Neuronal stem cell (in vitro differentiated cells): ENCODE measurements around the gene SH3RF2.

Source experiments
- DNase-seq: peaks from one replicate; pipeline ENCODE4 v3.0.0-alpha.2; 2013; ENCODE audit warnings: low spot score
- H2AFZ ChIP-seq: one replicate; pipeline ENCODE4 v1.6.1; 2013; ENCODE audit warnings: mild to moderate bottlenecking, low read length, inconsistent platforms
- H2AK5ac ChIP-seq: 2 replicates; pipeline ENCODE4 v1.6.1; 2013; ENCODE audit warnings: low read depth, mild to moderate bottlenecking, inconsistent platforms, low read length, moderate library complexity, mixed read lengths
- H2BK120ac ChIP-seq: 2 replicates; pipeline ENCODE4 v1.6.1; 2013; ENCODE audit warnings: low read depth, mild to moderate bottlenecking, inconsistent platforms, low read length, moderate library complexity, mixed read lengths
- H2BK12ac ChIP-seq: one replicate; pipeline ENCODE4 v1.6.1; 2013; ENCODE audit warnings: low read length, inconsistent platforms
- H2BK15ac ChIP-seq: 2 replicates; pipeline ENCODE4 v1.6.1; 2013; ENCODE audit warnings: mild to moderate bottlenecking, low read length, inconsistent platforms, mixed read lengths
- H2BK5ac ChIP-seq: one replicate; pipeline ENCODE4 v1.6.1; 2013; ENCODE audit warnings: inconsistent platforms, mild to moderate bottlenecking, low read length, moderate library complexity
- H3K14ac ChIP-seq: one replicate; pipeline ENCODE4 v1.6.1; 2013; ENCODE audit warnings: low read length, inconsistent platforms
- H3K18ac ChIP-seq: 2 replicates; pipeline ENCODE4 v1.6.1; 2013; ENCODE audit warnings: low read length, inconsistent platforms
- H3K23ac ChIP-seq: 2 replicates; pipeline ENCODE4 v1.6.1; 2013; ENCODE audit warnings: low read depth, mild to moderate bottlenecking, mixed read lengths, low read length, inconsistent platforms; ENCODE audit not compliant: poor library complexity
- H3K27ac ChIP-seq: replicated peaks from 3 replicates; pipeline ENCODE4 v1.5.1; 2013; ENCODE audit warnings: low read length, inconsistent platforms
- H3K27me3 ChIP-seq, 3 experiments: 2 replicates each; pipeline ENCODE4 v1.6.1; 2013; ENCODE audit warnings: low read length in 3 of 3, mild to moderate bottlenecking in 2 of 3, inconsistent platforms in 1 of 3, low read depth in 1 of 3, mixed read lengths in 1 of 3, moderate library complexity in 1 of 3; ENCODE audit not compliant: control insufficient read depth in 3 of 3, insufficient read depth in 3 of 3
- H3K36me3 ChIP-seq, 2 donors: replicated peaks in 1 of 2; 2 replicates each; pipeline ENCODE4 v1.6.1; 2013; ENCODE audit warnings: low read length in 2 of 2; ENCODE audit not compliant: control insufficient read depth in 2 of 2, insufficient read depth in 2 of 2
- H3K4ac ChIP-seq: 2 replicates; pipeline ENCODE4 v1.6.1; 2013; ENCODE audit warnings: inconsistent platforms, mild to moderate bottlenecking, low read length, moderate library complexity
- H3K4me1 ChIP-seq, 2 donors: 1 replicate in 1 of 2; 2 replicates in 1 of 2; pipeline ENCODE4 v1.6.1; 2013; ENCODE audit warnings: low read length in 2 of 2, low read depth in 1 of 2; ENCODE audit not compliant: control insufficient read depth in 2 of 2, insufficient read depth in 1 of 2
- H3K4me2 ChIP-seq: one replicate; pipeline ENCODE4 v1.6.1; 2013; ENCODE audit warnings: mild to moderate bottlenecking, low read length, inconsistent platforms; ENCODE audit not compliant: insufficient read depth, poor library complexity, severe bottlenecking
- H3K4me3 ChIP-seq, 2 donors: 2 replicates each; pipeline ENCODE4 v1.5.1; 2013; ENCODE audit warnings: low read length in 2 of 2, mild to moderate bottlenecking in 2 of 2, inconsistent platforms in 1 of 2, moderate library complexity in 1 of 2
- H3K79me1 ChIP-seq: one replicate; pipeline ENCODE4 v1.6.1; 2013; ENCODE audit warnings: low read depth, mild to moderate bottlenecking, inconsistent platforms, low read length, moderate library complexity
- H3K9ac ChIP-seq: one replicate; pipeline ENCODE4 v1.6.1; 2013; ENCODE audit warnings: mild to moderate bottlenecking, low read depth, low read length, inconsistent platforms; ENCODE audit not compliant: poor library complexity
- H3K9me3 ChIP-seq, 2 donors: replicated peaks in 1 of 2; 2 replicates each; pipeline versions ENCODE3 to v1.6.1; 2013; ENCODE audit warnings: low read length in 2 of 2, mild to moderate bottlenecking in 2 of 2, inconsistent platforms in 1 of 2, low read depth in 1 of 2, mixed read lengths in 1 of 2, moderate library complexity in 1 of 2; ENCODE audit not compliant: control insufficient read depth in 2 of 2, insufficient read depth in 1 of 2
- H4K8ac ChIP-seq: one replicate; pipeline ENCODE4 v1.6.1; 2013; ENCODE audit warnings: low read depth, mild to moderate bottlenecking, inconsistent platforms, low read length, moderate library complexity
- H4K91ac ChIP-seq: one replicate; pipeline ENCODE4 v1.6.1; 2013; ENCODE audit warnings: low read length, low read depth, mild to moderate bottlenecking, inconsistent platforms; ENCODE audit not compliant: poor library complexity
- WGBS, 2 donors: extraction: QIAGEN DNeasy Blood & Tissue Kit; methylation state at CpG; one replicate each; pipeline ENCODE4 v1.1.7; 2013; ENCODE audit warnings: missing lambda C conversion rate in 2 of 2, mixed read lengths in 1 of 2; ENCODE audit not compliant: insufficient read length in 2 of 2, insufficient replicate concordance in 1 of 2; ENCODE audit errors: extremely low coverage in 2 of 2; 5-methylcytosine and 5-hydroxymethylcytosine counted together

Gene SH3RF2

GRCh38 chr5:145987856-145988255 is 51.5 kb downstream of the SH3RF2 start:
- H3K27me3 ChIP-seq = no peaks in the 10 kb centered on the region
- WGBS, 2 donors = no CpG with 5 or more reads among the region's 1 CpG

GRCh38 chr5:145988993-145989392 is 52.6 kb downstream of the SH3RF2 start:
- H3K23ac ChIP-seq = no peak overlapping the region
- no peak overlapping the region for H2AFZ ChIP-seq
- no peak overlapping the region for H4K8ac ChIP-seq
- no peak for DNase-seq
- no peak overlapping the region for H3K14ac ChIP-seq
- no peak overlapping the region for H3K9ac ChIP-seq
- WGBS, 2 donors = no CpG with 5 or more reads among the region's 2 CpGs
- H3K27me3 ChIP-seq = no peaks in the 10 kb centered on the region
- H4K91ac ChIP-seq = no peak overlapping the region
- H3K4ac ChIP-seq = no peak overlapping the region
- H2AK5ac ChIP-seq = no peak overlapping the region
- H3K18ac ChIP-seq = no peak overlapping the region
- no peak overlapping the region for H2BK120ac ChIP-seq
- H3K4me2 ChIP-seq = no peak overlapping the region
- no peaks in the 10 kb centered on the region for H3K79me1 ChIP-seq
- H2BK15ac ChIP-seq = no peak overlapping the region
- H3K4me3 ChIP-seq = no peak overlapping the region
- H3K36me3 ChIP-seq = no peaks in the 10 kb centered on the region
- no peak overlapping the region for H3K27ac ChIP-seq
- H3K4me1 ChIP-seq = no peaks in the 10 kb centered on the region
- no peak overlapping the region for H2BK5ac ChIP-seq
- no peak overlapping the region for H2BK12ac ChIP-seq
- no peaks in the 10 kb centered on the region for H3K9me3 ChIP-seq

More at GRCh38 chr5:145987856-145988255, 51.5 kb downstream of the SH3RF2 start:
- Histone ChIP-seq H2AFZ (no peak overlapping the region), H3K79me1 (no peaks in the 10 kb centered on the region), H3K36me3 (no peaks in the 10 kb centered on the region), H3K4ac (no peak overlapping the region), H3K18ac (no peak overlapping the region), H2AK5ac (no peak overlapping the region), H3K14ac (no peak overlapping the region), H2BK15ac (no peak overlapping the region), H3K4me2 (no peak overlapping the region), H3K9me3 (no peaks in the 10 kb centered on the region), H3K9ac (no peak overlapping the region), H3K27ac (no peak overlapping the region), H3K23ac (no peak overlapping the region), H2BK12ac (no peak overlapping the region), H2BK120ac (no peak overlapping the region), H3K4me1 (no peaks in the 10 kb centered on the region), H4K8ac (no peak overlapping the region), H3K4me3 (no peak overlapping the region), H4K91ac (no peak overlapping the region), H2BK5ac (no peak overlapping the region)
- no peak for DNase-seq

- Histone ChIP-seq H3K9me3 (no peaks in the 10 kb centered on the region), H2BK5ac (no peak overlapping the region), H3K14ac (no peak overlapping the region), H2BK120ac (no peak overlapping the region), H3K36me3 (no peaks in the 10 kb centered on the region), H3K23ac (no peak overlapping the region), H3K27ac (no peak overlapping the region), H3K4ac (no peak overlapping the region), H3K18ac (no peak overlapping the region), H4K91ac (no peak overlapping the region), H3K4me1 (no peaks in the 10 kb centered on the region), H3K4me2 (no peak overlapping the region), H2BK15ac (no peak overlapping the region), H2AFZ (no peak overlapping the region), H3K4me3 (no peak overlapping the region), H3K9ac (no peak overlapping the region), H4K8ac (no peak overlapping the region), H2AK5ac (no peak overlapping the region), H3K27me3 (no peaks in the 10 kb centered on the region), H3K79me1 (no peaks in the 10 kb centered on the region), H2BK12ac (no peak overlapping the region)
- no CpG with 5 or more reads among the region's 2 CpGs for WGBS, 2 donors
- no peak for DNase-seq
Observed at GRCh38 chr5:145989428-145989827, 53.0 kb downstream of the SH3RF2 start.

GRCh38 chr5:145990170-145990569 is 53.8 kb downstream of the SH3RF2 start:
- no peak overlapping the region for H4K91ac ChIP-seq
- no CpG with 5 or more reads among the region's 2 CpGs for whole genome bisulfite sequencing, 2 donors
- no peak for DNase-seq
- no peak overlapping the region for H4K8ac ChIP-seq
- H3K9me3 ChIP-seq = no peaks in the 10 kb centered on the region
- no peak overlapping the region for H2AK5ac ChIP-seq
- no peak overlapping the region for H3K18ac ChIP-seq
- no peak overlapping the region for H2BK120ac ChIP-seq
- no peak overlapping the region for H3K4me2 ChIP-seq
- H2BK12ac ChIP-seq = no peak overlapping the region
- H3K23ac ChIP-seq = no peak overlapping the region
- H3K4me1 ChIP-seq = no peaks in the 10 kb centered on the region
- H2BK15ac ChIP-seq = no peak overlapping the region
- no peak overlapping the region for H3K27ac ChIP-seq
- H3K79me1 ChIP-seq = no peaks in the 10 kb centered on the region
- H3K4me3 ChIP-seq = no peak overlapping the region
- no peaks in the 10 kb centered on the region for H3K27me3 ChIP-seq
- H3K9ac ChIP-seq = no peak overlapping the region
- no peak overlapping the region for H3K4ac ChIP-seq
- H3K14ac ChIP-seq = no peak overlapping the region
- H2AFZ ChIP-seq = no peak overlapping the region
- H2BK5ac ChIP-seq = no peak overlapping the region
- no peaks in the 10 kb centered on the region for H3K36me3 ChIP-seq
